ENCODE results near the gene SNX17.

Gene SNX17

GRCh38 chr2:27363933-27364332 is 6.5 kb upstream of the SNX17 start:
- DNase-seq (ENCODE audit: low read depth), result no peak

- DNase-seq (ENCODE audit: low read depth), result peak; percentile 48
Measured at GRCh38 chr2:27369471-27370025, 868 bp upstream of the SNX17 start.

- peak; percentile 68 for DNase-seq (ENCODE audit: low read depth)
Measured at GRCh38 chr2:27370816-27371620, 602 bp downstream of the SNX17 start.

GRCh38 chr2:27372937-27373336 is 2.5 kb downstream of the SNX17 start:
- DNase-seq (ENCODE audit: low read depth), result no peak

- DNase-seq (ENCODE audit: low read depth), result no peak
Measured at GRCh38 chr2:27373567-27373966, 3.2 kb downstream of the SNX17 start.

- DNase-seq (ENCODE audit: low read depth), result no peak
Measured at GRCh38 chr2:27375513-27376099, 5.2 kb downstream of the SNX17 start.

GRCh38 chr2:27376151-27376865 is 5.9 kb downstream of the SNX17 start:
- DNase-seq (ENCODE audit: low read depth), result no peak

GRCh38 chr2:27376866-27377617 is 6.6 kb downstream of the SNX17 start:
- DNase-seq (ENCODE audit: low read depth), result no peak

GRCh38 chr2:27377618-27378095 is 7.2 kb downstream of the SNX17 start:
- no peak for DNase-seq (ENCODE audit: low read depth)

GRCh38 chr2:27378096-27378808 is 7.8 kb downstream of the SNX17 start:
- no peak for DNase-seq (ENCODE audit: low read depth)

GRCh38 chr2:27378809-27379290 is 8.4 kb downstream of the SNX17 start:
- DNase-seq (ENCODE audit: low read depth), result no peak

- DNase-seq (ENCODE audit: low read depth), result no peak
Measured at GRCh38 chr2:27379383-27379835, 9.0 kb downstream of the SNX17 start.

- peak; percentile 60 for DNase-seq (ENCODE audit: low read depth)
Measured at GRCh38 chr2:27379836-27380625, 9.6 kb downstream of the SNX17 start.

GRCh38 chr2:27380626-27381545 is 10.5 kb downstream of the SNX17 start, which contains the start of gene ZNF513:
Gene ZNF513 (minus strand): TSS chr2:27380734. CDS start chr2:27380526, 208 bp downstream.
- peak; percentile 90 for DNase-seq (ENCODE audit: low read depth)

GRCh38 chr2:27381577-27382181 is 11.3 kb downstream of the SNX17 start:
- DNase-seq (ENCODE audit: low read depth), result no peak

GRCh38 chr2:27390822-27391679 is 20.6 kb downstream of the SNX17 start:
- no peak for DNase-seq (ENCODE audit: low read depth)

GRCh38 chr2:27393225-27393624 is 22.8 kb downstream of the SNX17 start:
- no peak for DNase-seq (ENCODE audit: low read depth)
